Measurements from ENCODE around the gene NDEL1.
"Not testable (repeated sequence)": the region's sequence is repeated elsewhere in the genome, so short reads cannot be mapped to it uniquely, and the experiment has no call there.

The NDEL1 gene
- 40.5 to 110 (median 65.0) reads per million in 18 experiments for total RNA-seq

- peak; percentile 98 to 99 for DNase-seq
These were observed at the start of gene NDEL1 for GRCh38 chr17:8435245-8436168. Gene NDEL1 (plus strand): TSS chr17:8435884. CDS start chr17:8444272, 8,388 bp downstream.

GRCh38 chr17:8386841-8387240, 48.8 kb upstream of the NDEL1 start:
- no peak for DNase-seq

- DNase-seq: no peak
These were observed 47.6 kb upstream of the NDEL1 start for GRCh38 chr17:8387914-8388651.

GRCh38 chr17:8391711-8392110, 44.0 kb upstream of the NDEL1 start:
- DNase-seq: no peak

- DNase-seq: no peak
These were observed 43.4 kb upstream of the NDEL1 start for GRCh38 chr17:8392274-8392673.

- DNase-seq: no peak
These were observed 42.8 kb upstream of the NDEL1 start for GRCh38 chr17:8392674-8393469.

- no peak for DNase-seq
These were observed 42.0 kb upstream of the NDEL1 start for GRCh38 chr17:8393470-8394231.

- not testable (repeated sequence) for DNase-seq
These were observed 41.2 kb upstream of the NDEL1 start for GRCh38 chr17:8394497-8394896.

- DNase-seq: no peak
These were observed 38.0 kb upstream of the NDEL1 start, which contains the start of gene RNF222 for GRCh38 chr17:8397636-8398035. Gene RNF222 (minus strand): TSS chr17:8397827. CDS start chr17:8393461, 4,366 bp downstream.

- DNase-seq: no peak
These were observed 36.7 kb upstream of the NDEL1 start for GRCh38 chr17:8398980-8399379.

GRCh38 chr17:8401107-8401506, 34.6 kb upstream of the NDEL1 start:
- DNase-seq: no peak

- DNase-seq: no peak
These were observed 32.7 kb upstream of the NDEL1 start for GRCh38 chr17:8402921-8403536.

GRCh38 chr17:8405499-8406016, 30.1 kb upstream of the NDEL1 start:
- DNase-seq: no peak

GRCh38 chr17:8406174-8406573, 29.5 kb upstream of the NDEL1 start:
- DNase-seq: no peak

- no peak for DNase-seq
These were observed 27.3 kb upstream of the NDEL1 start for GRCh38 chr17:8408371-8408770.

GRCh38 chr17:8409966-8410882, 25.5 kb upstream of the NDEL1 start:
- DNase-seq: peak; percentile 89 to 91

GRCh38 chr17:8410883-8411238, 24.8 kb upstream of the NDEL1 start:
- no peak for DNase-seq

GRCh38 chr17:8412089-8412488, 23.6 kb upstream of the NDEL1 start:
- DNase-seq: no peak

- no peak for DNase-seq
These were observed 22.4 kb upstream of the NDEL1 start for GRCh38 chr17:8413328-8413727.

- DNase-seq: no peak
These were observed 21.7 kb upstream of the NDEL1 start for GRCh38 chr17:8413938-8414337.
